Measurements from ENCODE around the gene ZNF524.

The ZNF524 gene

DNA sequence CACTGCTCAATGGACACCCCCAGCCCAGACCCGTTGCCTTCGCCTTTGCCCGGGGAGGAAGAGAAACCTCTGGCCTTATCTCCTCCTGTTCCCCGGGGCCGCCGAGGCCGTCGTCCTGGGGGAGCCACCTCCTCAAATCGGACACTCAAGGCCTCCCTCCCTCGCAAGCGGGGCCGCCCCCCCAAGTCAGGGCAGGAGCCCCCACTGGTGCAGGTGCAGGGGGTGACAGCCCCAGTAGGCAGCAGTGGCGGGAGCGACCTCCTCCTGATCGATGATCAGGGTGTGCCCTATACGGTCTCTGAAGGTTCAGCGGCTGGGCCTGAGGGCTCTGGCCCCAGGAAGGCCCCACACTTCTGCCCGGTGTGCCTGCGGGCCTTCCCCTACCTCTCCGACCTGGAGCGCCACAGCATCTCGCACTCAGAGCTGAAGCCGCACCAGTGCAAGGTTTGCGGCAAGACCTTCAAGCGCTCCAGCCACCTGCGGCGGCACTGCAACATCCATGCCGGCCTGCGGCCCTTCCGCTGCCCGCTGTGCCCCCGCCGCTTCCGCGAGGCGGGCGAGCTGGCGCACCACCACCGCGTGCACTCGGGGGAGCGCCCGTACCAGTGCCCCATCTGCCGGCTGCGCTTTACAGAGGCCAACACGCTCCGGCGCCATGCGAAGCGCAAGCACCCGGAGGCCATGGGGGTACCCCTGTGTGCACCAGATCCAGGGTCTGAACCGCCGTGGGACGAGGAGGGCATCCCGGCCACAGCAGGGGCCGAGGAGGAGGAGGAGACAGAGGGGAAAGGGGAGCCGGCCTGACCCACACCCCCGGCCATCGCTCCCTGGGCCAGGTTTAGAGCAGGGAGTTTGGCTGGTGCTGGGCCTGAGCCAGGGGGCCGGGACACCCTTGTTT, 2.3 kb downstream of the ZNF524 start:
- DNase-seq (ENCODE audit: low read depth) = no peak

DNA sequence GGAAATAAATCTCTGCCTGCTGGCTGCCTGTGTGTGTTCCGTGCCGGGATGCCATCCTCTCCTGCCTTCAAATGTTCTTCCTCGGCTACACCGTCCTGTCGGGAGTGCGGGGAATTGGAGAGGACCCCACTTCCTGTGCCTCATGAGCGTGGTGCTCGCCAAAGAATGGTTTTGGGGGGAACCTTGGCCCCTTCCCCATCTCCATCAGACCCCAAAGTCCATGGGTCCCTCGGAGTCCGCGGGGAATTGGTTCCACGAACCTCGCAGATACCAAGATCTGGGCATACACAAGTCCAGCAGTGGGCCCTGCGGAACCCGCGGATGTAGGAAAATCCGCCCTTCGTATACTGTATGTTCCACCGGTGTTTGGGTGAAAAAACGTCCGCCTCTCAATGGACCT, 3.0 kb downstream of the ZNF524 start:
- DNase-seq (ENCODE audit: low read depth) = no peak

DNA sequence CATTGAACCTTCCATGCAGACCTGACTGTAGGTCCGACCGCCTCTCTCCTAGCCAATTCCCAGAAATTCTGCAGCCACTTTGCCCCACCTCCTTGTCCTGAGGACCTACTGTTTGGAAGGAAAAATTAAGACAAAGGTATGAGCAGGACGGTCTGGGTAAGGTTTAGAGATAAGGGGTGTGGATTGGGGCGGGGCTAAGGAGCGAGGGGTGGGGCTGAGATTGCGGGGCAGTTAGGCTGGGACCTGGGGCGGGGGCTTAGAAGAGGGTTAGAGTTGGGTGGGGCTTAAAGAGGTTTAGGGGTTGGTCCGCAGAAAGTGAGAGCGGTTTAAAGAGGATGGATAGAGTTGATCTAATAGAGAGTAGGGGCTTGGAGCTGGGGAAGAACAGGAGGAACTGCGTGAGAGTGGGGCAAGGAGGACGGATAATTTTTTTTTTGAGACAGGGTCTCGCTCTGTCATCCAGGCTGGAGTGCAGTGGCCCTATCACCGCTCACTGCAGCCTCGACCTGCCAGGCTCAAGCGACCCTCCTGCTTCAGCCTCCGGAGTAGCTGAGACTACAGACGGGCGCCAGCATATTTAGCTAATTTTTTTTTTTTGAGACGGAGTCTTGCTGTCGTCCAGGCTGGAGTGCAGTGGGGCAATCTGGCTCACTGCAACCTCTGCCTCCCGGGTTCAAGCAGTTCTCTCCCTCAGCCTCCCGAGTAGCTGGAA, 3.6 kb downstream of the ZNF524 start:
- DNase-seq (ENCODE audit: low read depth) = no peak

DNA sequence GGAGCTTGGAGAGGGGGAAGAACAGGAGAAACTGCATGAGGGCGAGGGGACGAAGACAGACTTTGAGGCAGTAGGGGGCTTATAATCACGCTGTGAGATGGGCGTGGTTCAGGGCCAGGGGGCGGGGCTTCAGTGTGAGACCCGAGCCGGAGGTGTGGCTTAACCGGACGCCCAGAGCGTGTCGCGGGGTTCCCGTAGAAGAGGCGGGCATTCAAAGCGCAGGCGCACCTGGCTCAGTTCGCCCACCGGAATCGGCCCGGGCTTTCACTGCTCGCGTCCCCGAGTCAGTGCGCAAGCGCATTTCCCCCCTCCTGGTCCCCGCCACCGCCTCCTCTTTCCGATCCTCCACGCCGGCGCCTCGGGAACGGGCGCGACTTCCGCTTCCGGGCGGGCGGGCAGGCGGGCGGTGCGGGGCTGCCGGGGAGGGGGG, 5.1 kb downstream of the ZNF524 start:
- DNase-seq (ENCODE audit: low read depth) = peak; percentile 99

DNA sequence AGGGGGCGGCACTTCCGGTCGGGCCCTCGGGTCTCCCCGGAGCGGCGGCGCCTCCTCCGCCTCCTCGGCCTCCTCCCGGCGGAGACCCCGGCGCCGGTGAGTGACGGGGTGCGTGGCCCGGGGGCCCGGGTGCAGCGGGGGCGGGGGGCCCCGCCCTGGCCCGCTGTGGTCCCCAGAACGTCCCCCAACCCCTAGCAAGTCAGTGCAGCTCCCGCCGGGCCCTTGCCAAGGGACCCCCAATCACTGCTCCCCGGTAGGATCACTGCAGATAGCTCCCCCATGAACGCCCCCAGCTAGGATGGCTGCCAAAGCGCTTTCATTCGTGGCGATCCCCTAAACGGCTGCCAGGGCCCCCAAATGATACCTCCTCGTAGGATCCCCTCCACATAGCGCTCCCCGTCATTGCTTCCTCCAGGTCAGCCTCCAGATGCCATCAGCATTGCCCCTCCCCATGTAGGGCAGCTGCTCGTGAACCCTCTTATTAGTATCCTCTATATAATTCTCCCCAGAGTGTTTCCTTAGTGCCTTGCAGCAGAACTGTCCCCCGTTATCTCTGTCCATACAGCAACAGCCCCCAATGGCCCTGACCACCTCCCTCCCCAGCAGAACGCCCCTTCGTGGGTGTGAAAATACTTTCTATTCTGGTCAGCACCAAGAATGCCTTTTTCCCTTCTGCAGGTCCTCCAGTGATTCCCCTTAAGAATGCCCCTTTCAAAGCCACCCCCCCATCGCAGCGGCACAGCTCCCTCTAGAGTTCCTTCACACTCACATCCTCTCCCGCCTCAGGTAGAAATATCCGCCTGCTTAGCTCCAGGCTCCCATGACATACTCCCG, 5.8 kb downstream of the ZNF524 start, which contains the start of gene ZNF865:
Gene ZNF865, plus strand, starts transcription at position 11 of the 834 bp plus-strand sequence. CDS start 7,972 bp downstream, outside the sequence.
- peak; percentile 77 for DNase-seq (ENCODE audit: low read depth)

DNA sequence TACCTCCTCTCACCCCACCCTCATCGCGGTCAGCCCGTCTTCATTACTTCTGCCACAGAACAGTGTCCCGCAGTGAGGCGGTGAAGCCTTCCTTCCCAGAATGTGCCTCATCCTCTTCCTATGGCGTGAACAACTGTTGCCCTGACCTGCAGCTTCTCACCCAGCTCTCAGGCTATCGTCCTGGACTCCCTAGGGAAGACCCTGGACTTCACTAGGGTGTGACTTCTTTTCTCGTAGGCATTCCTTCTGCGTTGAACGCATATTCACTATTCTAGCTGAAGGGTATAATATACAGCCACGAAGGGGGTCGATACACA, 6.3 kb downstream of the ZNF524 start:
- no peak for DNase-seq (ENCODE audit: low read depth)

DNA sequence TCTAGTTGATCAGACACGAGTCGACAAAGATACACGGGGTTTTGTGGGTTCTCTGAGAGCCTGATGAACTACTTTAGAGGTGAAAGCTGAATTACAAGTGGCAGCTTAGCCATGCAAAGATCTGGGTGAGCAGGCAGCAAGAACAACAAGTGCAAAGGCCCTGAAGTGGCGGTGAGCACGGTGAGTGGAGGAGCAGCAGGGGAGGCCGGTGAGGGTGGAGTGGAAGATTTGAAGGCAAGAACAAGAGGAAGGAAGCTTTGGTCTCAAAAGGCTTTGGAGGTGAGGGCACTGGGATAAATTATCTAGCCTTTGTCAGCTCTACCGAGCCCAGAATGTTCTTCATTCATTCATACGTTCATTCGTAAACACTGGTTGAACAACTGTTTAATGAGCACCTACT, 6.7 kb downstream of the ZNF524 start:
- no peak for DNase-seq (ENCODE audit: low read depth)

DNA sequence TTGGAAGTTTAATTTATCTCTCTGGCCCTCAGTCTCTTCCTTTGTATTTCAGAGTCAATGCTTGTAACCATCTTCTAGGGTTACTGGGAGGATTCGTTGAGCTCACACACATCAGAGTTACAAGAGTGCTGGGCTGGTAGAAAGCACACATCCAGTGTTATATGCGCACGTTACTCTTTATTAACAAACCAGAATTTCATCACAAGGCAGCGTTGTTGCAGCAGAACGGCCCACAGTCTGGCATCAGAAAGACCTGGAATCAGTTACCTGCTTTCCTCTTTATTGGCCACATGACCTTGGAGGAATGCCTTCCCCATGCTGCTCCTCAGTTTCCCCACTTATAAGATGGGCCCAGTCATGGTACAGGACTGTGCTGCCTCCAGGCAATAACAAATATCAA, 9.2 kb downstream of the ZNF524 start:
- DNase-seq (ENCODE audit: low read depth) = no peak

DNA sequence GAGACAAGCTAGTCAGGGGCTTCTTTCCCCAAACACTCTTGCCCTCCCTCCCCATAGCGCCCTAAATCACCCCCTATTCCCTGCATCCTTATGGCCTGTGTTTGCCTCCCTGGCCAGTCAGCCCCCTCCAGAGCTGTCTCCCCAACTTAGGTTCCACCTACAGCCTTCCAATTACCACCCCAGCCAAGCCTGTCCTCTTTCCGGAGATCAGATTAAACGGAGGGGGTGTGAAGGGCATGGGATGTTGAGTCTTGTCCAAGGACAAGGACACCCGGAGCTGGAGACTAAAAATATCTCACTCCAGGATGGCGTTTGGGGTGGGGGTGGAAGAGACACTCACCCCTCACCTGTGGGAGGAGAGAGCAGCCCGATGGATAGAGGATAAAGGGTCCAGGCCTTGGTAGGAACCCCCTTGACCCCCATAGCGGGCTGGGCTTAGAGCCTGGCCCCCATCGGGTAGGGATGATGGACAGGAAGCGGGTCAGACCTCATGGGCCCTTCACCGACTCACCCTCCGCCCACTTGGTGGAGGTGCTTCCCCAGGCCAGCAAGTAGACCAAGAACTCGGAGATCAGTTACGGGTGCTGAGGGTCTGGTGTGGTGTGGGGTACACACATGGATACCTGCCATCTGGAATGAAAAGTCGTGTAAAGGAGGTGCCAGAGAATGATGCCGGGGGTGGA, 11.4 kb downstream of the ZNF524 start:
- DNase-seq (ENCODE audit: low read depth) = no peak

DNA sequence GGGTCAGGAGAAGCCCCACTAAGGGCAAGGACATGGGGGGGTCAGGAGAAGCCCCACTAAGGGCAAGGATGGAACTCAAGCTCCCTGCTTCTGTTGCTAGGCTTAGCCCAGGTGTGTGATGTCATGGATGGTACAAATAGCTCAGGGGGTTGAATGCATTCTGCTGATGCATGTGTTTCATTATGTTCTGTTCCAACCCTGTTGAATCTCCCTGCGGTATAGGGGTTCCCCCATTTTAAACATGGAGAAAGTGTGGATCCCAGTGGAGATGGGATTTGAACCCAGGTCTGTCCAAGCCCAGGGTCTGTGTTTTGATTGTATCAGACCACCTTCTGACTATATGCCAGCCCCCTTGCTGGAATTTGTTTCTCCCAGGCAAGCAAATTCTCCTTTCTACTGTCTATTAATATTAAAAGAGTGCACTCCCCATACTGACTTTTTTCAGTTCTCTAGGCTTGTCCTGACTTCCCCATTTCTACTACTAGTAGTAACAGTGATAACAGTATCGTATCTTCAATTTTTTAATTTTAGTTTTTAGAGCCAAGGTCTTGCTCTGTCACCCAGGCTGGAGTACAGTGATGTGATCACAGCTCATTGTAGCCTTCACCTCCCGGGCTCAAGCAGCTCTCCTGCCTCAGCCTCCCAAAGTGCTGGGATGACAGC, 12.0 kb downstream of the ZNF524 start:
- DNase-seq (ENCODE audit: low read depth) = no peak

DNA sequence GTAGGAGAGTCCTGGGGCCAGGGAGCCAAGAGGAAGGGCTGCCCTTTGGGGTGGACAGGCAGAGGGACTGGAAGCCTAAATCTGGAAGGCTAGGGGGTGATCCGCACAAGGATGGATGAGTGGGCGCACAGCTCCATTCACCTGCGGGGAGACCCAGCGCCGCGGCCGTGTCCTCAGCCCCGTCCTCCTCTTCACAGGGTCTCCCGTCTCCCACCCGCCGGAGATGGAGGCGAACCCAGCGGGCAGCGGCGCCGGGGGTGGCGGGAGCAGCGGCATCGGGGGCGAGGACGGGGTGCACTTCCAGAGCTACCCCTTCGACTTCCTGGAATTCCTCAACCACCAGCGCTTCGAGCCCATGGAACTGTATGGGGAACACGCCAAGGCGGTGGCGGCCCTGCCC, 13.3 kb downstream of the ZNF524 start:
- DNase-seq (ENCODE audit: low read depth) = no peak

DNA sequence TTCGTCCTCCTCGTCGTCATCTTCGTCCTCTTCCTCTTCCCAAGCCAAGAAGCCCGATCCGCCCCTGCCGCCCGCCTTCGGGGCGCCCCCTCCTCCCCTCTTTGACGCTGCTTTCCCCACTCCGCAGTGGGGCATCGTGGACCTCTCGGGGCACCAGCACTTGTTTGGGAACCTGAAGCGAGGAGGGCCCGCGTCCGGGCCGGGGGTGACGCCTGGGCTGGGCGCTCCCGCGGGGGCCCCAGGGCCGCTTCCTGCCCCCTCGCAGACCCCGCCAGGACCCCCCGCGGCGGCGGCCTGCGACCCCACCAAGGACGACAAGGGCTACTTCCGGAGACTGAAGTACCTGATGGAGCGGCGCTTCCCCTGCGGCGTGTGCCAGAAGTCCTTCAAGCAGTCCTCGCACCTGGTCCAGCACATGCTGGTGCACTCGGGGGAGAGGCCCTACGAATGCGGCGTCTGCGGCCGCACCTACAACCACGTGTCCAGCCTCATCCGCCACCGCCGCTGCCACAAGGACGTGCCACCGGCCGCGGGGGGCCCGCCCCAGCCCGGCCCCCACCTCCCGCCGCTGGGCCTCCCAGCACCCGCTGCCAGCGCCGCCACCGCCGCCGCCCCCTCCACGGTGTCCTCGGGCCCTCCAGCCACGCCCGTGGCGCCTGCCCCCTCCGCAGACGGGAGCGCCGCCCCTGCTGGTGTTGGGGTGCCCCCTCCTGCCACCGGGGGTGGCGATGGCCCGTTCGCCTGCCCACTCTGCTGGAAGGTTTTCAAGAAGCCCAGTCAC, 14.0 kb downstream of the ZNF524 start:
- no peak for DNase-seq (ENCODE audit: low read depth)

DNA sequence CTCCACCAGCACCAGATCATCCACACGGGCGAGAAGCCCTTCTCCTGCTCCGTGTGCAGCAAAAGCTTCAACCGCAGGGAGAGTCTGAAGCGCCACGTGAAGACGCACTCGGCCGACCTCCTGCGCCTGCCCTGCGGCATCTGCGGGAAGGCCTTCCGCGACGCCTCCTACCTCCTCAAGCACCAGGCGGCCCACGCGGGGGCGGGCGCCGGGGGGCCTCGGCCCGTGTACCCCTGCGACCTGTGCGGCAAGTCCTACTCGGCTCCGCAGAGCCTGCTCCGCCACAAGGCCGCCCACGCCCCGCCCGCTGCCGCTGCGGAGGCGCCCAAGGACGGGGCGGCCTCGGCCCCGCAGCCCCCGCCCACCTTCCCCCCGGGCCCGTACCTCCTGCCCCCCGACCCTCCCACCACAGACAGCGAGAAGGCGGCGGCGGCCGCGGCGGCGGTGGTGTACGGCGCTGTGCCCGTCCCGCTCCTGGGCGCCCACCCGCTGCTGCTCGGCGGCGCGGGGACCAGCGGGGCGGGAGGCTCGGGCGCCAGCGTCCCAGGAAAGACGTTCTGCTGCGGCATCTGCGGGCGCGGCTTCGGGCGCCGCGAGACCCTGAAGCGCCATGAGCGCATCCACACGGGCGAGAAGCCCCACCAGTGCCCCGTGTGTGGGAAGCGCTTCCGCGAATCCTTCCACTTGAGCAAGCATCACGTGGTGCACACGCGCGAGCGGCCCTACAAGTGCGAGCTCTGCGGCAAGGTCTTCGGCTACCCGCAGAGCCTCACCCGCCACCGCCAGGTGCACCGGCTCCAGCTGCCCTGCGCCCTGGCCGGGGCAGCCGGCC, 14.8 kb downstream of the ZNF524 start:
- DNase-seq (ENCODE audit: low read depth) = no peak

DNA sequence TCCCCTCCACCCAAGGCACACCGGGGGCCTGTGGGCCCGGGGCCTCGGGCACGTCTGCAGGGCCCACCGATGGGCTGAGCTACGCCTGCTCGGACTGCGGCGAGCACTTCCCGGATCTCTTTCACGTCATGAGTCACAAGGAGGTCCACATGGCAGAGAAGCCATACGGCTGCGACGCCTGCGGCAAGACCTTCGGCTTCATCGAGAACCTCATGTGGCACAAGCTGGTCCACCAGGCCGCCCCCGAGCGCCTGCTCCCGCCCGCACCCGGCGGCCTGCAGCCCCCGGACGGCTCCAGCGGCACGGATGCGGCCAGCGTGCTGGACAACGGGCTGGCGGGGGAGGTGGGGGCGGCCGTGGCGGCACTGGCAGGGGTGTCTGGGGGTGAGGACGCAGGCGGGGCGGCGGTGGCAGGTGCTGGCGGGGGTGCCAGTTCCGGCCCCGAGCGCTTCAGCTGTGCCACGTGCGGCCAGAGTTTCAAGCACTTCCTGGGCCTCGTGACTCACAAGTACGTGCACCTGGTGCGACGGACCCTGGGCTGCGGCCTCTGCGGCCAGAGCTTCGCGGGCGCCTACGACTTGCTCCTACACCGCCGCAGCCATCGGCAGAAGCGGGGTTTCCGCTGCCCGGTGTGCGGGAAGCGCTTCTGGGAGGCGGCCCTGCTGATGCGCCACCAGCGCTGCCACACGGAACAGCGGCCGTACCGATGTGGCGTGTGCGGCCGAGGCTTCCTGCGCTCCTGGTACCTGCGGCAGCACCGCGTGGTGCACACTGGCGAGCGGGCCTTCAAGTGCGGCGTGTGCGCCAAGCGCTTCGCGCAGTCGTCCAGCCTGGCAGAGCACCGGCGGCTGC, 15.7 kb downstream of the ZNF524 start:
- DNase-seq (ENCODE audit: low read depth) = no peak

DNA sequence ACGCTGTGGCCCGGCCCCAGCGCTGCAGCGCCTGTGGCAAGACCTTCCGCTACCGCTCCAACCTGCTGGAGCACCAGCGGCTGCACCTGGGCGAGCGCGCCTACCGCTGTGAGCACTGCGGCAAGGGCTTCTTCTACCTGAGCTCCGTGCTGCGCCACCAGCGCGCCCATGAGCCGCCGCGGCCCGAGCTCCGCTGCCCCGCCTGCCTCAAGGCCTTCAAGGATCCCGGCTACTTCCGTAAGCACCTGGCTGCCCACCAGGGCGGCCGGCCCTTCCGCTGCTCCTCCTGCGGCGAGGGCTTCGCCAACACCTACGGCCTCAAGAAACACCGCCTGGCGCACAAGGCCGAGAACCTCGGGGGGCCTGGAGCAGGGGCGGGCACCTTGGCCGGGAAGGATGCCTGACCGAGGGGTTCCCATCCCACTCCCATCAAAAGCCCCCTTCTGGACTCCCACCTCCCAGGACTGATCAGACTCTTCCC, 16.3 kb downstream of the ZNF524 start:
- DNase-seq (ENCODE audit: low read depth) = no peak

DNA sequence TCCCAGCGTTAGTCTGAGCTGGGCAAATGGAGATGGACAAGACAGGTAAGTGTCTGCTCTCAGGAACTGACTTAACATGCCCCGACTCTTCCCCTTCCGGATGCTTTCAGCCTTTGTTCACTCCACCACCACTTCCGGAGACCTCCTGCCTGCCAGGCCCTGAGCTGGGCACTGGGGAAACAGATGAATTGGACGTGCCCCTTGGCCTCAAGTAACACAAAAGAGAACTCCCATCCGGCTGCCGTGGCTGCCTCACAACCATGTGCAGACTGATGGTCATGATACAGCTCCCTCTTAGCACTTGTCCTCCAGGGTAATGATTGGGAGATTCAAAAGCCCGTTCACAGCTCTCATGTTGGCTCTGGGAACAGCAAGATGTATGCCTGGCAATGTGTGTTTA, 17.3 kb downstream of the ZNF524 start:
- DNase-seq (ENCODE audit: low read depth) = no peak

DNA sequence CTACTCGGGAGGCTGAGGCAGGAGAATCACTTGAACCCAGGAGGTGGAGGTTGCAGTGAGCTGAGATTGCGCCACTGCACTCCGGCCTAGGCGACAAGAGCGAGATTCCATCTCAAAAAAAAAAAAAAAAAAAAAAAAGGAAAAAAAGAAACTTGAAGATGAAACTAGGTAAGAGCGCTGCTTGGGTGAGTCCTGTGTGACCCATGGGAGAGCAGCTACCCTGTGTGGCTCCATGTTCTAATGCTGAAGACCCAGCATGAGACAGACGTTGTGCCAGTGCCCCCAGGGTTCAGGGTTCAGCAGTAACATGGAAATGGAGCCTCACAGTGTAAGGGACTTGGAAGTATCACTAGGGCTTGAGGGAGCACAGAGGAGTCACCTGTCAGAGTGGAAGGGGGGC, 18.3 kb downstream of the ZNF524 start:
- DNase-seq (ENCODE audit: low read depth) = no peak

DNA sequence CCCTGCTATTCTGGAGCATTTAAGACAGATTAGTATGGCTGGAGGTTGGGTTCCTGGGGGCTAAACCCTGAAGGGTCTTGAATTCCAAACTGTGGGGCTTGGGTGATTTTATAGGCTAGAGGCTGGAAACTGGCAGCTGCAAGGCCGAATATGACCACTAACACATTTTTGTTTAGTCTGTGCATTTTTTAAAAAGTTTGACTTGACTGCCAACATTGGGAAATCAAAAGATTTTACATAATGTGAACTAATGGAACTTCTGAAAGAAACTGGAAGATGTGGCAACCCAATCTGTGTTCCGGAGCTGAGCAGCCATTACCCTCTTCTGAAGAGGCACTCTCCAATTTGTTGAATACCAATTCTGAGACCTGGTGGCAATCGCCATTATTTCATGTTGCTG, 19.2 kb downstream of the ZNF524 start:
- DNase-seq (ENCODE audit: low read depth) = no peak
